ENCODE data around the gene SALL4.
A peak's percentile ranks its signal among the peaks of the same experiment; 100 is the strongest.

SALL4 gene

GRCh38 chr20:51811514-51812128 is 9.3 kb upstream of the SALL4 start:
- TF ChIP-seq GATA2 (IDR thresholded peaks at IDR 0.05; ENCODE audit: low read depth, low read length): no peak
- no peak for TF ChIP-seq GATA3 (IDR thresholded peaks at IDR 0.05; ENCODE audit: low read depth, low read length)

DNA sequence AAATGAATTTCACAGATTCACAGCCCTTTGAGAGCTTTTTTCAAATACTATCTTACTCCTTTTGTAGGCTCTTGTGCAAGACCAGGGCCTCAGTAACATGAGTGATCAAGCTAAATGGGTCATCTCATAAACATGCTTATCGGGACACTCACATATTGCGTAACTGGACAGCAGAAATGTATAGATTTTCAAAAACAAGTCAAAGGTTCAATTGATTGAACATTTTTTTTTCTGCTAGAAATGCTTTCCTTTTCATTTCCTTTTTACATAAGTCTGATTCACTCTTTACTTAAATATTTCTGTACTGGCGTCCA is 8.7 kb upstream of the SALL4 start:
- TF ChIP-seq GATA2 (IDR thresholded peaks at IDR 0.05; ENCODE audit: low read depth, low read length): no peak
- no peak for TF ChIP-seq GATA3 (IDR thresholded peaks at IDR 0.05; ENCODE audit: low read depth, low read length)

- no peak for TF ChIP-seq GATA3 (IDR thresholded peaks at IDR 0.05; ENCODE audit: low read depth, low read length)
- TF ChIP-seq GATA2 (IDR thresholded peaks at IDR 0.05; ENCODE audit: low read depth, low read length): no peak
These were observed 8.1 kb upstream of the SALL4 start for GRCh38 chr20:51810155-51811041.

DNA sequence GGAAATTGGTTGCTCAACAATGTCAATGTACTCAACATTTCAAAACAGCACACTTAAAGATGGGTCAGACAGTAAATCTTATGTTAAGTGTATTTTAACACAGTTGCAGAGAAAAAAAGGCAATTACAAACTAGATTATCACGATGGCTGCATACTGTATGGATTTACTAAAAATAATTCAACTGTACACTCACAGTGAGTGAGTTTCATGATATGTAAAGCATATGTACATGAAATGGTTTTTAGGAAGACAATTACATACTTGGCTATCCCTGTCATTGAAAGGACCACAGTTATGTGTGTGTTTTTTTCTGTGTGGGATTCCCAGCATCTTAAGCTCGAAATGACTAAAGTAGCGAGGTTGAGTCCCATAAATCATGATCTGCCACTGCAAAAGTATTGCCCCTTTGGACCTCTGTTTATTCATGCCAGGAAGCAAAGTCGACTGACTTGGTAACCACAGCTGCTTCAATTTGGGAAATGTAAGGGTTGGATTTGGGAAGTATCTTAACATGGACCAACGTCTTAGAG is 5.5 kb upstream of the SALL4 start:
- TF ChIP-seq GATA2 (IDR thresholded peaks at IDR 0.05; ENCODE audit: low read depth, low read length) (no peak), GATA3 (IDR thresholded peaks at IDR 0.05; ENCODE audit: low read depth, low read length) (no peak)

DNA sequence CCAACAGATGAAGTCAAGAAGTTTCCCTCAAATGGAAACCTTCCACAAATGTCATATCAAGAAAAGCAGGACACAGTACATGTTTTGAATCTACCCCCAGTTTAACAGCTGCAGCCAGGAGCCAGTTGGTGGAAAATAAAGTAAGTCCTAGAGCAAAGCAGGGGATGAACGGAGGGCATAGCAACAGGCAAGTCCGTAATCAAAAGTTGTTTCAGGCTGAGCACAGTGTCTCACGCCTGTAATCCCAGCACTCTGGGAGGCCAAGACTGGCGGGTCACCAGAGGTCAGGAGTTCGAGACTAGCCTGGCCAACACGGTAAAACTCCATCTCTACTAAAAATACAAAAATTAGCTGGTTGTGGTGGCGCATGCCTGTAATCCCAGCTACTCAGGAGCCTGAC is 2.4 kb upstream of the SALL4 start:
- TF ChIP-seq GATA2 (IDR thresholded peaks at IDR 0.05; ENCODE audit: low read depth, low read length): no peak
- no peak for TF ChIP-seq GATA3 (IDR thresholded peaks at IDR 0.05; ENCODE audit: low read depth, low read length)

DNA sequence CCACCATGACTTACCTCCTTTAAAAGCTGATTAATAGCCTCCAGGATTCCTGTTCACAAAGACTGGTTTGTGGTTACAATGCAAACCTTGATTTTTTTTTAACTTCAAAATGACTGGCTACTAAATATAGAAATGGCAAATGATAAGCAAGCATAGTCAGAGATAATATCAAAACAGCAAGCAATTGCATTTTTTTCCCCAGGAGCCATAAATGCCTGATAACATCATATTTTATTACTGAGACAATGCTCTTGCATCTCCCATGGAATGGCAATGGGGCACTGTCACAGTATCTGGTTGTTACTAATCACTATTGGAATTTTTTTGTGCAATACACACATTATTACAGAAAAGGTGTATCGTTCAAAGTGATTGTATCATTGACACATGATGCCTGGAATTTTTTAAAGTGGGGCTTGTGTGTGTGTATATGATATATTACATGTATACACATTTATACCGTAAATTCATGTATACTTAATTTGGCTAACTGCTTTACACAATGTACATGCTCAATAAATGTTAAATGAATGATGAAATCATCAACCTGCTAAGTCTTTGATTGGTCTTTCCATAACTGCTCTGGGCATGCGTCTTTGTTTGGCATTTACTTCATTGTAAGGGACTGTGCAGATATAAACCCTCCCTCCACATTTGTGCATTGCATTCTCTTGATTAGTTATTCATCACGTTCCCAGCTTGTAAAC is 980 bp upstream of the SALL4 start:
- TF ChIP-seq GATA2 (IDR thresholded peaks at IDR 0.05; ENCODE audit: low read depth, low read length): peak; percentile 25; the same call in 1 of the 2 replicates
- TF ChIP-seq GATA3 (IDR thresholded peaks at IDR 0.05; ENCODE audit: low read depth, low read length): peak; percentile 29; the same call in 1 of the 2 replicates

GRCh38 chr20:51801823-51802123 is 548 bp downstream of the SALL4 start:
- TF ChIP-seq GATA3 (IDR thresholded peaks at IDR 0.05; ENCODE audit: low read depth, low read length): no peak
- TF ChIP-seq GATA2 (IDR thresholded peaks at IDR 0.05; ENCODE audit: low read depth, low read length): no peak

DNA sequence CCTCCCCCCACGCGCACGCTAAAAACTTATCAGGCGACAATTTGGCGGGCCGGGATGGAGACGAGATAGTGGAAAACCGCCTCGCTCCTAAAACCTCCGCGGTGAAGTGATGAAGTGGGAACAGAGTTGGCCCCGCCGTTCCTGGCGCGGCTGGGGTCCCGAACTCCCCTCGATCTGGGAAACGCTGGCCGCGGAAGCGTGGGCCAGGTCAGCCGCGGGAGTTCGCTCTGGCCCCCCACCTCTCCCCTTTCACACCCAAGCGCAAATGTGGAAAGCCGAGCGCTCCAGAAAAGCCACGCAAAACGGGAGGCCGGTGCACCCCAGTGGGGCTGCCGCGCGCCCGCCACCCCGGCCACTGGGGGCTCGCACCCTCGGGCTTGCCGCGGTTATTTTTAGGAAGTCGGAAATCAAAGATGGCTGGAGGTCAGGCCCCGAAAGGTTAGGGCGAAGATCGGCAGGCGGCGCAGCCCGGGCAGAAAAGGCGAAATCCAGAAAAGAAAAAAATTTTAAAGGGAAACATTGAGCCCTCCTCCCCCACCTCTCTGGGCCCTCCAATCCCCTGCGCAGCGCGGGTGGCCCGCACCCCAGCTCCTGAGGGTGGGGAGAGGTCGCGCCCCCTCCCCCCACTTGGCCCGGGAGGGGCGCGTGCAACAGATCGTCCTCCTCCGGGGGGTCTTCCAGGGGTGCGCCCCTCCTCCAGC is 1.0 kb downstream of the SALL4 start:
- no peak for TF ChIP-seq GATA3 (IDR thresholded peaks at IDR 0.05; ENCODE audit: low read depth, low read length)
- TF ChIP-seq GATA2 (IDR thresholded peaks at IDR 0.05; ENCODE audit: low read depth, low read length): no peak

GRCh38 chr20:51800872-51801121 is 1.5 kb downstream of the SALL4 start:
- TF ChIP-seq GATA2 (IDR thresholded peaks at IDR 0.05; ENCODE audit: low read depth, low read length): no peak
- no peak for TF ChIP-seq GATA3 (IDR thresholded peaks at IDR 0.05; ENCODE audit: low read depth, low read length)

DNA sequence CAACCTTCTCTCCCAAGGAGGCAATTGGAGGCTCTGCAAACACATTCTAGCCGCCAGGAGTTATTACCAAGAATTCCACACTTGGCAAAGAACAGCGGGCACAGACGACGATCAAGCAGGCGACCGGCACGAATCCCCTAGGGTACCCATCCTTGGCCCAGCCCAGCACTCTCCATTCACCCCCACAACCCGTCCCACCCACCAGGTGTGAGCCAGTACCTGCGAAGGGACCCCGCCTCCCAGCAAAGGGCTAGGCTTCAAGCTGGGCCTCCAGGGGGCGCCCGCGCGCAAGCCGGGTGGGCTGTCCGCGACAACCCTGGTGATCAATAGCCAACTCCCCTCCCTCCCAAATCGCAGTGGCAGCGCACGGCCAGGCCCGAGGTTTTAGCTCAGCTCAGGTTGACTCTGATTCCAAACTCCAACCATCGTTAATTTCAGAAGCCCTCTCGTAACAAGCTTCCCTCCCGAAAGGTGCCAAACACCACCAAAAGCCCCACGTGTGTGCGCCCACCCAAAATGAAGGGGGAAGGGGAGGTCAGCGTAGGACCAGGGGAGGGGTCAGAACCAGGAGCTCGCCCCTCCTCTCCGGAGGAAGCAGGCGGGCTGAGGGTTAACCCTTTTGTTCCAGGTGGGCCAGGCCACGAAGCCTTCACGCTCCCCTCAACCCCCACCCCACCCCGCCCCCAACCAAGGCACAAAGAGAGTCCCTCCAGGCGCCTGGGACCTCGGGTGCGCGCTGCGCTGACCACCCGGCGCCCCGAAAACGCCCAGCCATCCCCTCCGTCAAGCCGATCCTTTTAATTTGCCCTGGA is 2.1 kb downstream of the SALL4 start:
- no peak for TF ChIP-seq GATA3 (IDR thresholded peaks at IDR 0.05; ENCODE audit: low read depth, low read length)
- TF ChIP-seq GATA2 (IDR thresholded peaks at IDR 0.05; ENCODE audit: low read depth, low read length): no peak

GRCh38 chr20:51799401-51799860 is 2.9 kb downstream of the SALL4 start:
- TF ChIP-seq GATA3 (IDR thresholded peaks at IDR 0.05; ENCODE audit: low read depth, low read length) (no peak), GATA2 (IDR thresholded peaks at IDR 0.05; ENCODE audit: low read depth, low read length) (no peak)

- TF ChIP-seq GATA2 (IDR thresholded peaks at IDR 0.05; ENCODE audit: low read depth, low read length): no peak
- TF ChIP-seq GATA3 (IDR thresholded peaks at IDR 0.05; ENCODE audit: low read depth, low read length): no peak
These were observed 4.8 kb downstream of the SALL4 start for GRCh38 chr20:51797357-51798025.

- TF ChIP-seq GATA3 (IDR thresholded peaks at IDR 0.05; ENCODE audit: low read depth, low read length) (no peak), GATA2 (IDR thresholded peaks at IDR 0.05; ENCODE audit: low read depth, low read length) (no peak)
These were observed 6.0 kb downstream of the SALL4 start for GRCh38 chr20:51796340-51796739.

All from SH-SY5Y (cell line).